Measurements from ENCODE around the gene MBOAT1.
"Not testable (repeated sequence)": the region's sequence is repeated elsewhere in the genome, so short reads cannot be mapped to it uniquely, and the experiment has no call there.

Gene MBOAT1

GRCh38 chr6:20212392-20213111 lies at the start of gene MBOAT1:
MBOAT1 (minus strand) TSS chr6:20212469; CDS start chr6:20212234, 235 bp downstream.
- DNase-seq: peak; percentile 75

GRCh38 chr6:20261685-20262084 lies 49.4 kb upstream of the MBOAT1 start:
- no peak for DNase-seq

- no peak for DNase-seq
Measured at GRCh38 chr6:20260360-20260759, 48.1 kb upstream of the MBOAT1 start.

DNA sequence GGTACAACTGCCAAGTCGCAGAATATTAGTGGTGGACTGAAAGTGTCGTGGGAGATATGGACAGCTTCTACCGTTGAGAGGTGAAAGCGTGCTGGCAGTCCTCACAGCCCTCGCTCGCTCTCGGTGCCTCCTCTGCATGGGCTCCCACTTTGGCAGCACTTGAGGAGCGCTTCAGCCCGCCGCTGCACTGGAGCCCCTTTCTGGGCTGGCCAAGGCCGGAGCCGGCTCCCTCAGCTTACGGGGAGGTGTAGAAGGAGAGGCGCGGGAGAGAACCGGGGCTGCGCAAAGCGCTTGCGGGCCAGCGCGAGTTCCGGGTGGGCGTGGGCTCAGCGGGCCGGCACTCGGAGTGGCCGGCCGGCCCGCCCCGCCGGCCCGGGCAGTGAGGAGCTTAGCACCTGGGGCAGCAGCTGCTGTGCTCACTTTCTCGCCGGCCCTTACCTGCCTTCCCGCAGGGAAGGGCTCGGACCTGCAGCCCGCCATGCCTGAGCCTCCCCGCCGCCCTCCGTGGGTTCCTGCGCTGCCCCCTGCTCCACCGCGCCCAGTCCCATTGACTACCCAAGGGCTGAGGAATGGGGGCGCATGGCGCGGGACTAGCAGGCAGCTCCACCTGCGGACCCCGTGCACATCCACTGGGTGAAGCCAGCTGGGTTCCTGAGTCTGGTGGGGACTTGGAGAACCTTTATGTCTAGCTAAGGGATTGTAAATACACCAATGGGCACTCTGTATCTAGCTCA lies 47.2 kb upstream of the MBOAT1 start:
- DNase-seq: no peak

- DNase-seq: no peak
Measured at GRCh38 chr6:20255428-20255827, 43.2 kb upstream of the MBOAT1 start.

- DNase-seq: no peak
Measured at GRCh38 chr6:20254295-20254694, 42.0 kb upstream of the MBOAT1 start.

- DNase-seq: no peak
Measured at GRCh38 chr6:20253021-20253420, 40.8 kb upstream of the MBOAT1 start.

GRCh38 chr6:20252311-20252710 lies 40.0 kb upstream of the MBOAT1 start:
- peak; percentile 32 for DNase-seq

- DNase-seq: no peak
Measured at GRCh38 chr6:20251525-20251924, 39.3 kb upstream of the MBOAT1 start.

DNA sequence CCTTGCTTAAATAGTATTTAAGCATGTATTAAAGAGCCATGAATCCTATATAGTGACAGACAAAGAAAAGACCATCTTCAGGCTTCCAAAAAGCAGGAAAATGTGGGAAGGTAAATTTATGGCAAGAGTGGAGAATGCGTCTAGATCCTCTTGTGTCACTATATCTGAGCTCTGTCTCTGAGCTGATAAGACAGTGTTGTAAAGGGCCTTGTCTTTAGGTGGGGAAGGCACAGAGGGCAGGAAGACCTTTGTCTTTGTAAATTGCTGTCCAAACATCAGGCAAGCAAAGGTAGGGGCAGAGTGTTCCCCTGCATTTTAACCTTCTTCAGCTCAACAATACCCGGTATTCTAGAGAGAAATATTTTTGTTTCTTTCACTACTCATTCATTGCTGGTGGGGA lies 33.9 kb upstream of the MBOAT1 start:
- no peak for DNase-seq

DNA sequence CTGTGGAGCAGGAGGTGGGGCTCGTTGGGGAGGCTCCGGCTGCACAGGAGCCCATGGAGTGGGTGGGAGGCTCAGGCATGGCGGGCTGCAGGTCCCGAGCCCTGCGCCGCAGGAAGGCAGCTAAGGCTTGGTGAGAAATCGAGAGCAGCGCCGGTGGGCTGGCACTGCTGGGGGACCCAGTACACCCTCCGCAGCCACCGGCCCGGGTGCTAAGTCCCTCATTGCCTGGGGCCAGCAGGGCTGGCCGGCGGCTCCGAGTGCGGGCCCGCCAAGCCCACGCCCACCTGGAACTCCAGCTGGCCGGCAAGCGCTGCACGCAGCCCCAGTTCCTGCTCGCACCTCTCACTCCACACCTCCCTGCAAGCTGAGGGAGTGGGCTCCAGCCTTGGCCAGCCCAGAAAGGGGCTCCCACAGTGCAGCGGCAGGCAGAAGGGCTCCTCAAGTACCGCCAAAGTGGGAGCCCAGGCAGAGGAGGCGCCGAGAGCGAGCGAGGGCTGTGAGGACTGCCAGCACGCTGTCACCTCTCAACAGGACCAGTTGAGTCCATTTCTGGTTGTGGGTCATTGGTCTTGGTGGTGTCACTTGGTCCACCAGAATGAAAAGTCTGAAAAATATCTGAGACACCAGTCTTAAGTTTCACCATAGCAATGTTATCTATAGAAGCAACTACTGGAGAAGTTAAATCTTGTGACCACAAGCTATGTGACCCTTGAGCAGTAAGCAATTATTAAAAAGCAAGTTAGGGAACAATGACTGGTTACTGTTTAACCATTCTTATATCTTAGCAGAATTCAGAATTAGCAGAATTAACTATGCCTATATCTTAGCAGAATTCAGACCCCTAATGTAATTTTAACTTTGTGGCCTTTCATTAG lies 32.8 kb upstream of the MBOAT1 start:
- not testable (repeated sequence) for DNase-seq

- DNase-seq: no peak
Measured at GRCh38 chr6:20243288-20243687, 31.0 kb upstream of the MBOAT1 start.

- DNase-seq: no peak
Measured at GRCh38 chr6:20242397-20242796, 30.1 kb upstream of the MBOAT1 start.

DNA sequence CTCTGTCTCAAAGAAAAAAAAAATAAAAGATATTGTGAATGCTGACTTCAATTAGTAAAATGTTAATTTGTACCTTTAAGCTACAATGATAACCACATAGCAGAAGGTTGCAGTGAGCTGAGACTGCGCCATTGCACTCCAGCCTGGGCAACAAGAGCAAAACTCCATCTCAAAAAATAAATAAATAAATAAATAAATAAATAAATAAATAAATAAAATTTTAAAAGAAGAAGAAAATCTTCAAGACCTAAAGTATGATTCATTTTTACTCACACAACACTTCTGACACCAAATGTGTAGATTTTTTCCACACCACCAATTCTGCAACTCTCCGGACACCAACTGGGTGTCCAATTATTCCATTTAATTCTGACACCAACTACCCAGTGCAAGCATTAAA lies 28.8 kb upstream of the MBOAT1 start:
- DNase-seq: no peak

- DNase-seq: no peak
Measured at GRCh38 chr6:20238688-20239587, 26.7 kb upstream of the MBOAT1 start.

DNA sequence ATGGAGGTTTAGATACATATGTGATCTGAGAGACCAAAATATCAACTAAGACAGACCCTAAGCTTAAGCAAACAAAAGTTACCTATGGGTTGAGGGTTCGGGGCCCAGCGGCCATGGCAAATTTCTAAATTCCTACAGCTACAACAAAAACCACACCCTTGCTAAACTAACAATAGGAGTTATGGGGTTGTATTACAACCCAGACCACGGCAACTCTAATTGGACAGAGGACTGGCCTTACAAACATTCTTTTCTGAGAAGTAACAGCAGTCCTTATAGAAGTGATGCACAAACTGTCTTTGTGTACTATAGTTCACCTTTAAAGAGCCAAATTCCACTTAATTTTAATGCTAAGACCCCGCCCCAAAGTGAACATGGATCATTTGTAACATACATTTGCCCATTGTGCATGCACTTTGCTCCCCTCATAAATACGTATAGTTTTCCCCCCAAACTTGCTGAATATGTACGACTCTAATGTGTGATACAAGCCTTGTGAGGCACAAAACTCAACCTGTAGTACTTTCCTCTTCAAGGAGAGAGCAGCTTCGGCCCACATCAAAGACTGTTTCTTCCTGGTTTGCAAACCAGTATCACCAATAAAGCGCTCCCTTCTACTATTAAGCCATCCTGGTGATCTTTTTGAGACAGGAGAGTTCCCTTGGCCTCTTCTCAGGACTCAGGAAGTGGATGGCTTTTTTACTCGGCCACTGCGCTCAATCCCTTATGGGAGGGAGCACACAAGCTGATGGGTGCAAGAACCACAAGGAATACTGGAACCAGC lies 25.6 kb upstream of the MBOAT1 start:
- DNase-seq: no peak

- DNase-seq: no peak
Measured at GRCh38 chr6:20236909-20237600, 24.8 kb upstream of the MBOAT1 start.

GRCh38 chr6:20236344-20236743 lies 24.1 kb upstream of the MBOAT1 start:
- no peak for DNase-seq

- DNase-seq: no peak
Measured at GRCh38 chr6:20235041-20235440, 22.8 kb upstream of the MBOAT1 start.

DNA sequence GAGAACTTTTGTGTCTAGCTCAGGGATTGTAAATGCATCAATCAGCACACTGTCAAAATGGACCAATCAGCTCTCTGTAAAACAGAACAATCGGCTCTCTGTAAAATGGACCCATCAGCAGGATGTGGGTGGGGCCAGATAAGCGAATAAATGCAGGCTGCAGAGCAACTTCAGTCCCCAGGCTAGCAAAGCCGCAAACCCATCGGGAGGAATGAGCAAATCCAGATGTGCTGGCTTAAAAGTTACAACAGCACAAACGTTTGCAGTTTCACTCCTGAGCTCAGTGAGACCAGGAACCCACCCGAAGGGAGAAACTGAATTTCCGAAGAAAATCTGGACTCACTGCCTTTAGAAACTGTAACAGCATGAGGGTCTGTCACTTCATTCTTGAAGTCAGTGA lies 21.9 kb upstream of the MBOAT1 start:
- DNase-seq: no peak
